Effector memory CD8-positive, alpha-beta T cell (primary cell): ENCODE data around the gene ARHGEF1.
"Not testable (repeated sequence)": the region's sequence is repeated elsewhere in the genome, so short reads cannot be mapped to it uniquely, and the experiment has no call there.

Experiments used
- ATAC-seq: fragments of 150-1000 bp; cut with Tn5 transposase; replicated peaks from 2 replicates; pipeline ENCODE4 v1.10.0; 2021; ENCODE audit warnings: mild to moderate bottlenecking, moderate library complexity
- DNase-seq, 3 experiments: peaks; one replicate each; pipeline ENCODE4 v3.0.0; 2021
- H3K27ac Mint-ChIP-seq, 2 donors: one replicate each; pipeline ENCODE4 v1.8.0; 2022; ENCODE audit warnings: mild to moderate bottlenecking in 2 of 2, mixed read lengths in 2 of 2, moderate library complexity in 2 of 2
- H3K27me3 Mint-ChIP-seq, 2 donors: one replicate each; pipeline ENCODE4 v1.8.0; 2022; ENCODE audit warnings: mixed read lengths in 2 of 2
- H3K36me3 Mint-ChIP-seq: one replicate; pipeline ENCODE4 v1.8.0; 2022; ENCODE audit warnings: mild to moderate bottlenecking, moderate library complexity, mixed read lengths; ENCODE audit not compliant: insufficient read depth
- H3K4me1 Mint-ChIP-seq, 2 donors: one replicate each; pipeline ENCODE4 v1.8.0; 2022; ENCODE audit warnings: low read depth in 2 of 2, mixed read lengths in 2 of 2
- H3K4me3 Mint-ChIP-seq, 2 donors: one replicate each; pipeline ENCODE4 v1.8.0; 2022; ENCODE audit warnings: mild to moderate bottlenecking in 2 of 2, mixed read lengths in 2 of 2, moderate library complexity in 2 of 2
- H3K9me3 Mint-ChIP-seq, 2 donors: one replicate each; pipeline ENCODE4 v1.8.0; 2022; ENCODE audit warnings: mixed read lengths in 2 of 2

ARHGEF1 gene

DNA sequence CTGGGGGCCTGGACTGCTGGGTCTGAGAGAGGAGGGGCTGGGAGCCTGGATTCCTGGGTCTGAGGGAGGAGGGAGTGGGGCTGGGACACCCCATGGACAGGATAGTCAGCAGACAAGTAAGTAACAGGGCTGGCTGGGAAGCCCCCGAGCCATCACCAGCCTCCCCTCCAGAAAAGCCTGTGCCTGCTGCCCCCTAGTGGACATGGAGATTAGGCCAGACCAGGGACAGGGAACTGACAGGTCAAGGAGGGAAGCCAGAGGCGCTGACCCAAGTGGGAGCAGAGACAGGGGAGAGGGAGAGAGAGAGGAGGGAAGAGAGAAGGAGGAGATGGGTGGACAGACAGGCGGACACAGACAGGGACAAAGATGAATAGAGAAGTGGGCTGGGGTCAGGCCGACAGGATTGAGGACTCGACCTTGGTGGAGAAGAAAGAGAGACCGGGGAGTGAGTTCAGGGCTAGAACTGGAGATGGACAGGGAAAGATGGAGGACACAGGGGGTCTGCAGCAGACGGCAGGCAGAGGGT, 51.9 kb downstream of the ARHGEF1 start:
- Mint-ChIP-seq H3K27me3 (peaks cover 18 to 36% of the 10 kb centered on the region in 2 donors), H3K27ac (peak overlapping the region; percentile 80 to 91), H3K9me3 (no peaks in the 10 kb centered on the region), H3K4me1 (peaks cover 38 to 47% of the 10 kb centered on the region in 2 donors), H3K4me3 (peak overlapping the region in 1 of 2 donors; percentile 27), H3K36me3 (peaks cover 12% of the 10 kb centered on the region)
- ATAC-seq: peak; percentile 50
- DNase-seq: peak; percentile 77 to 80 (median 77)

GRCh38 chr19:41935760-41936415, 52.9 kb downstream of the ARHGEF1 start:
- ATAC-seq: no peak
- Mint-ChIP-seq H3K27me3 (peaks cover 23 to 44% of the 10 kb centered on the region in 2 donors), H3K4me3 (peak overlapping the region; percentile 15 to 48), H3K4me1 (peaks cover 34 to 44% of the 10 kb centered on the region in 2 donors), H3K9me3 (no peaks in the 10 kb centered on the region), H3K27ac (peak overlapping the region; percentile 90 to 93), H3K36me3 (peaks cover 10% of the 10 kb centered on the region)
- DNase-seq: no peak

DNA sequence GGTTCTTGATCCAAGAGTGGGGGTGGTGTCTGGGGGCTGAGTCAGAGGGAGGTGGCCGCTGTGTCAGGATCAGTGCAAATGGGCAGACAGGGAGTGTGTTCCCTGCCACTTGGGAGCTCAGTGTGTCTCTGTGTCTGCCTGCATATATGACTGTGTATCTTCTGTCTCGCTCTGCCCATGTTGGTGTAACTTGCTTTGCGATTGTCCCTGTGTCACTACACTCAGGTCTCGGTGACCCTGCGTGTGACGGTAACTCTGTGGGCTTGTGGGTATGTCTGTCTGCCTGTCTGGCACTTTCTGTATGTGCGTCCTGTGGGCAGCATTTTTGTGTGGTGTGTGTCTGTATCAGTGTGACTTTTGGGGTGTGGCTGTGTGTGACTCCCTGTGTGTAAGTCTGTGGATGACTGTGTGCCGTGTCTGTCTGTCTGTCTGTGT, 53.4 kb downstream of the ARHGEF1 start:
- Mint-ChIP-seq H3K4me1 (peaks cover 38 to 45% of the 10 kb centered on the region in 2 donors), H3K4me3 (peak overlapping the region; percentile 15 to 48), H3K27ac (peak overlapping the region; percentile 90 to 93), H3K27me3 (peaks cover 27 to 50% of the 10 kb centered on the region in 2 donors), H3K36me3 (peaks cover 10% of the 10 kb centered on the region), H3K9me3 (no peaks in the 10 kb centered on the region)
- ATAC-seq (peak; percentile 84), DNase-seq (peak; percentile 61 to 67 (median 66))

GRCh38 chr19:41936961-41937360, 54.0 kb downstream of the ARHGEF1 start:
- peaks cover 13% of the 10 kb centered on the region for H3K36me3 Mint-ChIP-seq
- no peaks in the 10 kb centered on the region for H3K9me3 Mint-ChIP-seq
- H3K27ac Mint-ChIP-seq: peak overlapping the region; percentile 90 to 93
- DNase-seq: no peak
- no peak for ATAC-seq
- H3K4me3 Mint-ChIP-seq: peak overlapping the region; percentile 15 to 48
- H3K27me3 Mint-ChIP-seq: peaks cover 31 to 55% of the 10 kb centered on the region in 2 donors
- peaks cover 42 to 49% of the 10 kb centered on the region in 2 donors for H3K4me1 Mint-ChIP-seq

DNA sequence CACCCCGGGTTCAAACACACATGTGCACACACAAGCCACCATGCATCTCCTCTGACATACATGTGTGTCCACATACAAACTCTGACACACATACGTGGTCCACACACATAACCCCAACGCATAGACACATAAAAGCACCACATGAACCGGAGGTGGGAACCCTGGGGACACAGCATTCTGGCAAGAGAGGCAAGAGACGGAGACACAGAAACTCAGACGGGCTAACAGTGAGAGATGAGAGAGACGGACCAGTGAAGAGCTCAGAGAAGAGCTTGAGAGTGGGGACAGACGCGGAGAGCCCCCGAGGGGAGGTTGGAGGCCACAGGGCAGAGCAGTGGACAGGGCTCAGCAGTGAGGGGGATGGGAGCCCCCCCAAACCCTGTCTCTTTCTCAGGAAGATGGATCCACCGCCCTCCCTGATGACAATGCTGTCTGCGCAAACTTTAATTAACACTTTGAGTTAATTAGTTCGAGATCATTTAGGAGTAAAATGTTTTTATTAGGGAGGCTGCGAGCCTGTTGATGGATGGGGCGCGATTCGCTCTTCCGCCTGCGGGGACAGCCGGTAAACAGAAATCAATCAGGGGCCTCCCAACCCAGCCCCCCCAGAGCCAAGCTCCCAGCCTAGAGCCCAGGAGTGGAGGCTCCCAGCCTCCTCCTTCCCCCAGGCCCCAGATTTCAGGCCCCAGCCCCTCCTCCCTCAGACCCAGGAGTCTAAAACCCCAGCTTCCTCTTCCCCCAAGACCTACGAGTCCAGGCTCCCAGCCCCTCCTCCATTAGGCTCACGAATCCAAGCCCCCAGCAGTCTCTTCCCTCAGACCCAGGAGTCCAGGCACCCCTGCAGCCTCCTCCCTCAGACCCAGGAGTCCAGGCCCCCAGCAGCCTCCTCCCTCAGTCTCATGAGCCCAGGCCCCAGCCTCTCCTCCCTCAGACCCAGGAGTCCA, 54.8 kb downstream of the ARHGEF1 start:
- Mint-ChIP-seq H3K9me3 (no peaks in the 10 kb centered on the region), H3K27ac (peak overlapping the region; percentile 77 to 93), H3K4me3 (no peak overlapping the region), H3K27me3 (peaks cover 31 to 62% of the 10 kb centered on the region in 2 donors), H3K36me3 (peaks cover 13% of the 10 kb centered on the region), H3K4me1 (peaks cover 39 to 52% of the 10 kb centered on the region in 2 donors)
- ATAC-seq (no peak), DNase-seq (no peak)

GRCh38 chr19:41939209-41939608, 56.2 kb downstream of the ARHGEF1 start:
- not testable (repeated sequence) for DNase-seq, ATAC-seq, H3K9me3 Mint-ChIP-seq, H3K4me3 Mint-ChIP-seq
- peaks cover 31 to 67% of the 10 kb centered on the region in 2 donors for H3K27me3 Mint-ChIP-seq
- peaks cover 15% of the 10 kb centered on the region for H3K36me3 Mint-ChIP-seq
- peak overlapping the region in 1 of 2 donors; percentile 41 for H3K27ac Mint-ChIP-seq
- peaks cover 37 to 50% of the 10 kb centered on the region in 2 donors for H3K4me1 Mint-ChIP-seq

GRCh38 chr19:41939861-41940730, 57.1 kb downstream of the ARHGEF1 start:
- ATAC-seq (no peak), DNase-seq (no peak)
- H3K4me1 Mint-ChIP-seq: peaks cover 38 to 52% of the 10 kb centered on the region in 2 donors
- peak overlapping the region; percentile 74 to 80 for H3K4me3 Mint-ChIP-seq
- H3K27ac Mint-ChIP-seq: peak overlapping the region; percentile 78 to 79
- H3K36me3 Mint-ChIP-seq: peaks cover 17% of the 10 kb centered on the region
- H3K27me3 Mint-ChIP-seq: peaks cover 27 to 61% of the 10 kb centered on the region in 2 donors
- no peaks in the 10 kb centered on the region for H3K9me3 Mint-ChIP-seq

- Mint-ChIP-seq H3K9me3 (no peaks in the 10 kb centered on the region), H3K36me3 (peaks cover 25% of the 10 kb centered on the region), H3K27me3 (peaks cover 21 to 53% of the 10 kb centered on the region in 2 donors), H3K4me1 (peaks cover 41 to 55% of the 10 kb centered on the region in 2 donors), H3K27ac (peak overlapping the region; percentile 79 to 95), H3K4me3 (peak overlapping the region; percentile 74 to 80)
- ATAC-seq (no peak), DNase-seq (no peak)
Measured at GRCh38 chr19:41940731-41941409, 57.9 kb downstream of the ARHGEF1 start.

DNA sequence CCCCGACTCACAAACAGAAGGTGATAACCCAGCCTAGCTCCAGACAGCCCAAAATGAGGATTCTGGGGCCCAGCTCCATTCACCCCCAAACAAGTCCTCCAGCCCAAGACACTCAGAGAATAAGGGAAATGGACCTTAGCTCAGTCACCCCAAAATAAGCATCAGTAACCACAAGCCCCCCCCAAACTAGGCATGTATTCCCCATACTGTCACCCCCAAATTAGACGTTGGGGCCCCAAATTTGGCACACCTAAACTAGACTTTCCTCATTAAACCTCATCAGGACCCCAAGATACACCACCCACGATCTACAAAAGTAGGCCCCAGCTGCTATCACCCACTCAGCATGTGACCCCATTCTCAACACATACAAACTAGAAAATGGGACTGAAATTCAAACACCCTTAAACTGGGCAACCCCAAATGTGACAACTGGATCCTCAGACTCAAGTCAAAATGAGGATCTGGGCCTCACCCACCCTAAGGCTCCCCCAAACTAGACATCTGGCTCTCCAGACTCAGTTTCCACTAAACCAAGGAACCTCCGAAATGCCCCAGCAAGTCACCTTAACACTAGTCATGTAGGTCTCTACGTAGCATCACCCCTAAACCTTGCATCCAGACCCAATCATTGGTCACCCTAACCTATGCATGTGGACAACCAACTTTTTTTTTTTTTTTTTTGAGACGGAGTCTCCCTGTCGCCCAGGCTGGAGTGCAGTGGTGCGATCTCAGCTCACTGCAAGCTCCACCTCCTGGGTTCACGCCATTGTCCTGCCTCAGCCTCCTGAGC, 58.6 kb downstream of the ARHGEF1 start:
- Mint-ChIP-seq H3K27me3 (peaks cover 16 to 46% of the 10 kb centered on the region in 2 donors), H3K9me3 (no peaks in the 10 kb centered on the region), H3K4me3 (peak overlapping the region; percentile 74 to 80), H3K4me1 (peaks cover 40 to 53% of the 10 kb centered on the region in 2 donors), H3K27ac (peak overlapping the region; percentile 46 to 95), H3K36me3 (peaks cover 20% of the 10 kb centered on the region)
- ATAC-seq: no peak
- DNase-seq: no peak

DNA sequence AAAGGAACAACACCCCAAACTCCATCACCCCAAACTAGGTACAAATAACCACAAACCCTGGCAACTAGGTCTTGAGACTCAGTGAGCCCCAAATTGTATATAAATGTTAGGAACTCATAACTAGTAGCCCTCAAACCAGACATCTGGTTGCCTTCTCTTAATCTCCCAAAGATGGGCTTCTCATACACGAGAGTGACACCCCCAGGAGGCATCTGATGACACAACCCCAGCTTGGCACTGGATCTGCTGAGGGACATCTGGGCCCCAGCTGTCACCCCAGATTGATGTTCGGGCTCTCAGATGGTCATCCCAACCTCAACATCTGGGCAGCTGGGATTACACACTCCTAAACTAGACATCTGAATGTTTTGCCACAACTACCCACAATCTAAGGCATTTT, 61.4 kb downstream of the ARHGEF1 start:
- H3K4me3 Mint-ChIP-seq: peak overlapping the region; percentile 65 to 66
- H3K27me3 Mint-ChIP-seq: peaks cover 14 to 33% of the 10 kb centered on the region in 2 donors
- peaks cover 49 to 62% of the 10 kb centered on the region in 2 donors for H3K4me1 Mint-ChIP-seq
- peak; percentile 0 for ATAC-seq
- H3K27ac Mint-ChIP-seq: peak overlapping the region; percentile 93 to 100
- H3K36me3 Mint-ChIP-seq: peaks cover 34% of the 10 kb centered on the region
- peak in 1 of 3 experiments; percentile 36 for DNase-seq
- no peaks in the 10 kb centered on the region for H3K9me3 Mint-ChIP-seq

DNA sequence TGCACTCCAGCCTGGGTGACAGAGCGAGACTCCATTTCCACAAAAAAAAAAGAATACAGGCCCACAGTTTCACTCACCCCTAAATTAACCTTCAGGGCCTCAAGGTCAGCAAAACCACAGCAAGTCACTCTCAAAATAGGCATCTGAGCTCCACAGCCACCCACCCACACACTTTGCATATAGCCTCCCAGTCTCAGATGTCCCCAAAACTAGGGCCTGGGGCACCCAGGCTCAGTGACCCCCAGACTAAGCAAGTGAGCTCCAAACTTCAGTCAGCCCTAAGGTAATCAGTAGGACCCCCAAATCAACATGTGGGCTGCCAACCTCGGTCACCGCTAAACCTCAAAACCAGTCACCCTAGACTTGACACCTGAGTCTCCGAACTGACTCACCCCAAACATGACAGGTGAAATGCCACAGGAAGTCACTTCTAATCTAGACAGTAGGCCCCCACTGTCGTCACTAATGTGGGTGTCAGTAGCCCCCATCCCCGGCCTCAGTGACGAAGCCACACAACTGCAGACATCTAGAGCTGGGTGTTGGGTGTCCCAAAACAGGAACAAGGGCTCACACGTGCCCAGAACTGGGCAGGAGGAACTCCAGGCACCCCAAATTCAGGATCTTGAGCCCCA, 62.3 kb downstream of the ARHGEF1 start:
- H3K9me3 Mint-ChIP-seq: no peaks in the 10 kb centered on the region
- peak overlapping the region; percentile 93 to 100 for H3K27ac Mint-ChIP-seq
- H3K27me3 Mint-ChIP-seq: peaks cover 13 to 29% of the 10 kb centered on the region in 2 donors
- DNase-seq (peak; percentile 88 to 91 (median 91)), ATAC-seq (peak; percentile 86)
- peaks cover 34% of the 10 kb centered on the region for H3K36me3 Mint-ChIP-seq
- peaks cover 51 to 65% of the 10 kb centered on the region in 2 donors for H3K4me1 Mint-ChIP-seq
- H3K4me3 Mint-ChIP-seq: peak overlapping the region; percentile 65 to 66
